OCI-LY7 (cell line): ENCODE measurements around the gene PAXIP1.

Source experiments
- CTCF ChIP-seq: fragments of 200-600 bp; sonication (generic); conservative IDR thresholded peaks from 2 replicates; pipeline ENCODE4 v1.5.1; 2014; ENCODE audit warnings: mild to moderate bottlenecking, antibody characterized with exemption, low read length, moderate library complexity, mixed read lengths
- EZH2phosphoT487 ChIP-seq: fragments of 200-600 bp; sonication (generic); IDR thresholded peaks from 2 replicates; pipeline ENCODE4 v1.6.1; 2018; ENCODE audit warnings: low read depth, borderline replicate concordance, mild to moderate bottlenecking, mixed run types, antibody characterized with exemption, low read length, moderate library complexity, mixed read lengths

- TF ChIP-seq CTCF (no peak), EZH2phosphoT487 (no peak)
Measured at GRCh38 chr7:154903083-154903731, 99.7 kb downstream of the PAXIP1 start.
